HG02642 (cell line): Measurements from ENCODE around the gene MYBPC3.

Experiments
- ATAC-seq: cut with Tn5 transposase; IDR thresholded peaks from one replicate; pipeline ENCODE4 v1.9.1; 2021; ENCODE audit warnings: mild to moderate bottlenecking; ENCODE audit not compliant: unreplicated experiment, poor library complexity

Gene MYBPC3

GRCh38 chr11:47282462-47282861 is 70.0 kb downstream of the MYBPC3 start:
- no peak for ATAC-seq
